Aorta (tissue), 5 donors: Measurements from ENCODE around the gene EBP. TPM values are rescaled to one million over a fixed set of nuclear protein-coding genes. Genes with fewer than 3 reads are reported as not detected.
"Not testable (repeated sequence)": the region's sequence is repeated elsewhere in the genome, so short reads cannot be mapped to it uniquely, and the experiment has no call there.

Experiments used
- ATAC-seq: fragments of 200-7000 bp; cut with Tn5 transposase; one replicate; pipeline ENCODE4 v1.9.1; 2022; ENCODE audit warnings: moderate library complexity; ENCODE audit not compliant: low FRiP score
- DNase-seq, 2 donors: peaks; one replicate each; pipeline ENCODE4 v3.0.0-alpha.2; 2020
- H3K27ac ChIP-seq, 2 donors: one replicate each; pipeline ENCODE4 v1.5.1; 2013; ENCODE audit warnings: low read length in 2 of 2, mild to moderate bottlenecking in 2 of 2, moderate library complexity in 2 of 2, control low read depth in 1 of 2, inconsistent platforms in 1 of 2, low read depth in 1 of 2
- H3K27me3 ChIP-seq, 2 donors: one replicate each; pipeline ENCODE4 v1.6.1; 2013; ENCODE audit warnings: control low read depth in 1 of 2, low read length in 1 of 2, mild to moderate bottlenecking in 1 of 2, moderate library complexity in 1 of 2; ENCODE audit not compliant: insufficient read depth in 2 of 2, control insufficient read depth in 1 of 2
- H3K36me3 ChIP-seq, 2 donors: one replicate each; pipeline ENCODE4 v1.6.1; 2013; ENCODE audit warnings: control low read depth in 1 of 2, low read length in 1 of 2, mild to moderate bottlenecking in 1 of 2; ENCODE audit not compliant: insufficient read depth in 2 of 2, control insufficient read depth in 1 of 2
- H3K4me1 ChIP-seq, 2 donors: one replicate each; pipeline ENCODE4 v1.6.1; 2013; ENCODE audit warnings: low read length in 2 of 2, control low read depth in 1 of 2, mild to moderate bottlenecking in 1 of 2, moderate library complexity in 1 of 2; ENCODE audit not compliant: insufficient read depth in 2 of 2, control insufficient read depth in 1 of 2
- H3K4me3 ChIP-seq, 2 donors: one replicate each; pipeline ENCODE4 v1.5.1; 2013; ENCODE audit warnings: low read length in 2 of 2, control low read depth in 1 of 2, mild to moderate bottlenecking in 1 of 2
- H3K9me3 ChIP-seq: one replicate; pipeline ENCODE4 v1.6.1; 2013; ENCODE audit warnings: mild to moderate bottlenecking, low read length; ENCODE audit not compliant: control insufficient read depth
- WGBS, 2 donors: extraction: QIAGEN DNeasy Blood & Tissue Kit; methylation state at CpG; one replicate each; pipeline ENCODE4 v1.1.7; 2013; 5-methylcytosine and 5-hydroxymethylcytosine counted together
- intact Hi-C, 2 donors: fragments of 100-400 bp; cut with DNase I; formaldehyde crosslinking; loops; one replicate each; pipeline versions ENCODE4 v1.14.2 to v1.15.0; 2022
- polyA plus RNA-seq, 2 donors: library from polyadenylated mRNA; stranded (reverse); fragments of 200-250 nt; gene quantifications; one replicate each; pipeline ENCODE4 v1.2.3, GENCODE V29; 2013
- total RNA-seq, 2 donors: library from RNA; stranded (reverse); fragmentation: NEBNext Ultra II Directional; extraction: Animal tissue kit (Norgen Biotek cat#: 25700); gene quantifications; one replicate each; pipeline ENCODE4 v1.2.1, GENCODE V29; 2021
- donor health status: healthy with polysubstance abuse.
- donor health status: Bipolar disorder and iron deficiency.
- donor health status: DM: no; HTN: no; CAD: no.
- donor health status: DM: no; HTN: no; CAD: no.
- donor health status: DM: yes; HTN: yes; CAD: no.

Gene EBP
- total and polyA plus RNA-seq, 4 donors: 12.6 to 32.7 (median 18.5) TPM

DNA sequence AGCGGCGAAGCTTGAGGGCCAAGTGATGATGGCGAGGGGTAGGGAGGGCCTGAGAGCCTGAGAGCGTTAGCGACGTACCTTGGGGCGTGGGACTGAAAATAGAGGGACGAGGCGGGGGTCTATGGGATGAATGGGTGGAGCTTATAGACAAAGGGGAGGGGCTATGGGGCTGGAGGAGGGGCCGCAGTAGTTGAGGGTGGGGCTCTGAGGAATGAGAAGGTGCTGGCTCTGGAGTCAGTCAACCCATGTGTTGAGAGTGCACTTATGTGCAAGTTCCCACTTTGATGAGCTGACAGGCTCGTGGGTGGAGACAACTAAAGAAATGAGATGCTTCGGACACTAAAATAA is 18.4 kb downstream of the EBP start:
- Histone ChIP-seq H3K27me3 (no peaks in the 10 kb centered on the region), H3K4me1 (no peaks in the 10 kb centered on the region), H3K27ac (no peak overlapping the region), H3K4me3 (peak overlapping the region in 1 of 2 donors; percentile 36), H3K9me3 (no peaks in the 10 kb centered on the region), H3K36me3 (no peaks in the 10 kb centered on the region)
- WGBS, 2 donors: 4 to 25% methylated on average over 12 of the region's 12 CpGs
- intact Hi-C loops: no loop called here
- no peak for DNase-seq
- peak; percentile 53 for ATAC-seq

DNA sequence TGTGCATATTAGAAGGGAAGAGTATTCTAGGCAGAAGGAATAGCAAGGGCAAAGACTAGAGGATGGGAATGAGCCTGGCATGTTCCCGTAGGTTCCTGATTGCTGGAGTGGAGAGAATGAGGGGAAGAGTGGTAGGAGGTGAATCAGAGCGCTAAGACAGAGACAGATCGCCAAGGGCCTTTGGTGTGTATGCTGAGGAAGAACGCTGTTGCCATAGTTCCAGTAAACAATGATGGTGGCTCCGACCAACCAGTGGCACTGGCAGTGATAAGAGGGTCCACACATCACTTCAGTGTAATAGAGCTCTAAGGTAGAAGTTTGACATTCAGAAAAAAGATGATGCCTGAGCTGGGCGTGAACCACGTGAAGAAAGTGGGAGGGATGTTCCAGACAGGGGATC is 18.9 kb downstream of the EBP start:
- Histone ChIP-seq H3K9me3 (no peaks in the 10 kb centered on the region), H3K36me3 (no peaks in the 10 kb centered on the region), H3K27me3 (no peaks in the 10 kb centered on the region), H3K4me1 (no peaks in the 10 kb centered on the region), H3K4me3 (peak overlapping the region in 1 of 2 donors; percentile 36), H3K27ac (no peak overlapping the region)
- DNase-seq (no peak), ATAC-seq (no peak)
- intact Hi-C loops: no loop called here
- 82 to 91% methylated on average over 7 of the region's 7 CpGs for WGBS, 2 donors

DNA sequence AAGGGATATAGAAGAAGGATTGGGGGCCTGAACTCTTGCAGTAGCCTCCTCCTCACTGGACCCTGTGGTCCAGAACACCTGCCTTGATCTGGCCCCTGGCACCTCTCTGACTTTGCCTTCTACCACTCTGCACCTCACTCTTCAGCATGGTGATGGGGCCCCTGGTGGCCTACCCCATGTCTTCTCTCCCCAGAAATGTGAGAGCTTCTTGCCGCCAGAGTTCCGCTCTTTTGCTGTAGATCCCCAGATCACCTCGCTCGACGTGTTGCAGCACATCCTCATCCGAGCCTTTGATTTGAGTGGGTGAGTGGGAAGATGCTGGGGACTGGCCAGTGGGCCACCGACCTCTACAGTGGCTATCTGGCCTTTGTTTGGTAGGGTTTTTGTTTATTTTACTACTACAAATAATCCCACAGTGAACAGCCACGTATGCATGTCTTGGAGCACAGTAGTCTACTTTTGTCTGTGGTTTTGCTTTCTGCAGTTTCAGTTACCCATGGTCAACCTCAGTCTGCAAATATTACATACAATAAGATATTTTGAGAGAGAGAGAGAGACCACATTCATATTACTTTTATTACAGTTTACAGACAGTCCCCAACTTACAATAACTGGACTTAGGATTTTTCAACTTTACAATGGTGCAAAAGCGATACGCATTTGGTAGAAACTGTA is 19.7 kb downstream of the EBP start:
- Histone ChIP-seq H3K27me3 (no peaks in the 10 kb centered on the region), H3K4me3 (no peak overlapping the region)
- no peak for ATAC-seq

DNA sequence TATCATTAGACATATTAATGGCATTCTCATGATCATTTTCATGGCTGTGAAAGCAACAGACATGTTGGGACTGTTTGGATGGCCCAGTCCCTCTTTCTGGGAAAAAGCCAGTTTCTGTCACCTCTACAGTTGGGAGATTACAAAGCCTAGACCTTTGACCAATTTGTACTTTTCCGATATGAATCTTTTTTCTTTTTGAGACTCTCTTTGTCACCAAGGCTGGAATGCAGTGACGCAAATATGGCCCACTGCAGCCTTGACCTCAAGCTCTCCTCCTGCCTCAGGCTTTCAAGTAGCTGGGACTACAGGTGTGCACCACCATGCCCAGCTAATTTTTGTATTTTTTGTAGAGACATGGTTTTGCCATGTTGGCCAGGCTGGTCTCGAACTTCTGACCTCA is 27.3 kb downstream of the EBP start:
- WGBS, 2 donors: 85 to 91% methylated on average over 3 of the region's 3 CpGs
- ATAC-seq: no peak
- Histone ChIP-seq H3K27me3 (no peaks in the 10 kb centered on the region), H3K4me3 (no peak overlapping the region), H3K27ac (no peak overlapping the region), H3K4me1 (no peaks in the 10 kb centered on the region), H3K9me3 (no peaks in the 10 kb centered on the region), H3K36me3 (no peaks in the 10 kb centered on the region)
- DNase-seq: no peak
- intact Hi-C loops: no loop called here

More for the DNA sequence above, 19.7 kb downstream of the EBP start:
- Histone ChIP-seq H3K9me3 (no peaks in the 10 kb centered on the region), H3K27ac (no peak overlapping the region), H3K36me3 (no peaks in the 10 kb centered on the region), H3K4me1 (no peaks in the 10 kb centered on the region)
- WGBS, 2 donors: 84% methylated on average over 10 of the region's 10 CpGs
- DNase-seq: no peak
- intact Hi-C loops: no loop called here

DNA sequence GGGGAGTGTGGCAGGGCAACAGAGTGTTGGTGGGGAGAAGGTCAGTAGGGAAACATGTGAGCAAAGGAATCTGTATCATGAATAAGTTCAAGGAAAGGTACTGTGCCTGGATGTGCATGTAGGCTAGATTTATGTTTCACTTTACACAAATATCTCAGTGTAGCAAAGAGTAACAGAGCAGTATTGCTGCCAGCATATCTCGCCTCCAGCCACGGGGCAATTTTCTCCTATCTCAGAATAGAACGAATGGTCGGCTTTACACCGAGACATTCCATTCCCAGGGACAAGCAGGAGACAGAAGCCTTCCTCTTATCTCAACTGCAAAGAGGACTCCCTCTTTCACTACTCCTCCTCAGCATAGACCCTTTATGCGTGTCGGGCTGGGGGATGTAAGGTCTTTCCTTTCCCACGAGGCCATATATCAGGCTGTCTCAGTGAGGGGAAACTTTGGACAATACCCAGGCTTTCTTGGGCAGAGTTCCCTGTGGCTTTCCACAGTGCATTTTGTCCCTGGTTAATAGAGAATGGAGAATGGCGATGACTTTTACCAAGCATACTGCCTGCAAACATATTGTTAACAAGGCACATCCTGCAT is 34.2 kb downstream of the EBP start:
- H3K4me1 ChIP-seq, H3K36me3 ChIP-seq, H3K9me3 ChIP-seq, DNase-seq, intact Hi-C loops, H3K27me3 ChIP-seq, H3K27ac ChIP-seq, ATAC-seq, H3K4me3 ChIP-seq: not testable (repeated sequence)
- WGBS, 2 donors: 13 to 48% methylated on average over 9 of the region's 9 CpGs

DNA sequence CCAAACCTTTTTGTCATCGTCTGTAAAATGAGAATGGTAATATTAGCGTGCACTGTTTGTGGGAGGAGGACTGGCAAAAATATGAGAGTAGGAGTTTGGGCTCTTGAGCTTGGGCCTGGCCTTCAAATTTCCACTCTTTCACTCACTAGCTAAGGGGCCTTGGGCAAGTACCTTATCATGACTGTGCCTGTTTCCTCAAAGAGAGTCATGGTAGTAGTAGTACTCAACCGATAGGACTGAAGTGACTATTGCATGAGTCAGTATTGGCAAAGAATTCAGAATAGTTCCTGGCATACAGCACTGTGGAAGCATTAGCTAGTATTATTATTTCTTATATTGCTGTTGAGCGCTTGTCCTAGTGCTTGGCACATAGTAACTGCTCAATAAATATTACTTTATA is 36.7 kb downstream of the EBP start:
- no peaks in the 10 kb centered on the region for H3K4me1 ChIP-seq
- DNase-seq (no peak), ATAC-seq (peak; percentile 53)
- intact Hi-C loops: no loop called here
- H3K36me3 ChIP-seq: peaks cover 0 to 5% of the 10 kb centered on the region in 2 donors
- no peaks in the 10 kb centered on the region for H3K27me3 ChIP-seq
- no peak overlapping the region for H3K4me3 ChIP-seq
- H3K9me3 ChIP-seq: no peaks in the 10 kb centered on the region
- no peak overlapping the region for H3K27ac ChIP-seq
- WGBS, 2 donors: 39 to 70% methylated on average over 4 of the region's 4 CpGs

DNA sequence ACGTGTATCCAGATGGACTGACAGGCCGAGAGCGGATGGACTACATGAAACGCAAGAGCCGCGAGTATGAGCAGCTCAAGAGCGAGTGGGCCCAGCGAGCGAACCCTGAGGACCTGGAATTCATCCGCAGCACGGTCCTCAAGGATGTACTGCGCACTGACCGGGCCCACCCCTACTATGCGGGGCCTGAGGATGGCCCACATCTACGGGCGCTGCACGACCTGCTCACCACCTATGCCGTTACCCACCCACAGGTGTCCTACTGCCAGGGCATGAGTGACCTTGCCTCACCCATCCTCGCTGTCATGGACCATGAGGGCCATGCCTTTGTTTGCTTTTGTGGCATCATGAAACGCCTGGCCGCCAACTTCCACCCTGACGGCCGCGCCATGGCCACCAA is 38.0 kb downstream of the EBP start:
- Histone ChIP-seq H3K36me3 (peaks cover 0 to 5% of the 10 kb centered on the region in 2 donors), H3K9me3 (no peaks in the 10 kb centered on the region), H3K4me3 (no peak overlapping the region), H3K27me3 (no peaks in the 10 kb centered on the region), H3K4me1 (no peaks in the 10 kb centered on the region), H3K27ac (no peak overlapping the region)
- intact Hi-C loops: no loop called here
- ATAC-seq (no peak), DNase-seq (no peak)
- WGBS, 2 donors: 94 to 96% methylated on average over 24 of the region's 24 CpGs

DNA sequence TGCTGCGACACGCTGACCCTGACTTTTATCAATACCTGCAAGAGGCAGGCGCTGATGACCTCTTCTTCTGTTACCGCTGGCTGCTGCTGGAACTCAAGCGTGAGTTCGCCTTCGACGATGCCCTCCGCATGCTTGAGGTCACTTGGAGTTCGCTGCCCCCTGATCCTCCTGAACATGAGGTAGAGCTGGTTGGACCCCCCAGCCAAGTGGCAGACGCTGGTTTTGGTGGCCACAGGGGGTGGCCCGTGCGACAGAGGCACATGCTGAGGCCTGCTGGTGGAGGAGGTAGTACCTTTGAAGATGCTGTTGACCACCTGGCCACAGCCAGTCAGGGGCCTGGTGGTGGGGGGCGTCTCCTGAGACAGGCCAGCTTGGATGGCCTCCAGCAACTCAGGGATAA is 38.4 kb downstream of the EBP start:
- Histone ChIP-seq H3K27me3 (no peaks in the 10 kb centered on the region), H3K36me3 (peaks cover 0 to 5% of the 10 kb centered on the region in 2 donors), H3K4me1 (no peaks in the 10 kb centered on the region), H3K9me3 (no peaks in the 10 kb centered on the region), H3K27ac (no peak overlapping the region), H3K4me3 (no peak overlapping the region)
- no peak for DNase-seq
- ATAC-seq: no peak
- WGBS, 2 donors: 93 to 95% methylated on average over 14 of the region's 14 CpGs
- intact Hi-C loops: no loop called here

DNA sequence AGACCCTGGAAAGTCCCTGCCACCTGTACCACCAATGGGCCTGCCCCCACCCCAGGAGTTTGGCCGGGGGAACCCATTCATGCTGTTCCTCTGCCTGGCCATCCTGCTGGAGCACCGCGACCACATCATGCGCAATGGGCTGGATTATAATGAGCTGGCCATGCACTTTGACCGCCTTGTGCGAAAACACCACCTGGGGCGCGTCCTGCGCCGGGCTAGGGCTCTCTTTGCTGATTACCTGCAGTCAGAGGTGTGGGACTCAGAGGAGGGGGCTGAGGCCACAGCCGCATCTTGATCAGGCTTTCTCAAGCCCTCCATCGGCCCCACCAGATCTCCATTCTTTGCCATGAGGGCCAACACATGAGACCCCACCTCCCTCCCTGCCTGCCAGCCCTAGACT is 39.1 kb downstream of the EBP start:
- DNase-seq (no peak), ATAC-seq (no peak)
- no peak overlapping the region for H3K27ac ChIP-seq
- H3K4me1 ChIP-seq: no peaks in the 10 kb centered on the region
- no peaks in the 10 kb centered on the region for H3K9me3 ChIP-seq
- peaks cover 0 to 5% of the 10 kb centered on the region in 2 donors for H3K36me3 ChIP-seq
- intact Hi-C loops: no loop called here
- H3K27me3 ChIP-seq: no peaks in the 10 kb centered on the region
- no peak overlapping the region for H3K4me3 ChIP-seq
- 93 to 95% methylated on average over 12 of the region's 12 CpGs for WGBS, 2 donors
